KMS-11 (cell line): Measurements from ENCODE around the gene NBEA.

Source experiments
- H2AFZ ChIP-seq: fragments of 200-600 bp; sonication (generic); 2 replicates; pipeline ENCODE4 v1.6.1; 2016; ENCODE audit warnings: antibody characterized with exemption, mixed run types, low read depth
- H3K27ac ChIP-seq: fragments of 200-600 bp; sonication (generic); 2 replicates; pipeline ENCODE4 v1.6.1; 2016; ENCODE audit warnings: mild to moderate bottlenecking, mixed run types
- H3K27me3 ChIP-seq: fragments of 200-600 bp; sonication (generic); 2 replicates; pipeline ENCODE4 v1.6.1; 2017; ENCODE audit warnings: mild to moderate bottlenecking, low read depth, mixed run types, moderate library complexity; ENCODE audit not compliant: insufficient read depth
- H3K36me3 ChIP-seq: fragments of 200-600 bp; sonication (generic); 2 replicates; pipeline ENCODE4 v1.6.1; 2017; ENCODE audit warnings: mild to moderate bottlenecking, mixed run types; ENCODE audit not compliant: insufficient read depth
- H3K4me1 ChIP-seq: fragments of 200-600 bp; sonication (generic); 2 replicates; pipeline ENCODE4 v1.6.1; 2016; ENCODE audit warnings: mild to moderate bottlenecking, low read depth, mixed run types; ENCODE audit not compliant: poor library complexity, severe bottlenecking
- H3K4me2 ChIP-seq: fragments of 200-600 bp; sonication (generic); 2 replicates; pipeline ENCODE4 v1.7.0; 2016; ENCODE audit warnings: mild to moderate bottlenecking, mixed run types
- H3K4me3 ChIP-seq: fragments of 200-600 bp; sonication (generic); IDR thresholded peaks from 2 replicates; pipeline ENCODE4 v1.6.1; 2017; ENCODE audit warnings: low read depth, low read length, mixed read lengths; ENCODE audit not compliant: insufficient read depth
- H3K79me2 ChIP-seq: fragments of 200-600 bp; sonication (generic); 2 replicates; pipeline ENCODE4 v1.6.1; 2016; ENCODE audit warnings: low read depth, mixed run types; ENCODE audit not compliant: insufficient read depth
- H3K9ac ChIP-seq: fragments of 200-600 bp; sonication (generic); 2 replicates; pipeline ENCODE4 v1.6.1; 2016; ENCODE audit warnings: mild to moderate bottlenecking, mixed run types
- H4K20me1 ChIP-seq: fragments of 200-600 bp; sonication (generic); 2 replicates; pipeline ENCODE4 v1.6.1; 2016; ENCODE audit warnings: mild to moderate bottlenecking, mixed run types; ENCODE audit not compliant: insufficient read depth
- CTCF ChIP-seq: fragments of 200-600 bp; sonication (generic); conservative IDR thresholded peaks from 2 replicates; pipeline ENCODE4 v1.6.1; 2017; ENCODE audit warnings: low read depth, mild to moderate bottlenecking, antibody characterized with exemption, low read length, moderate library complexity, mixed read lengths

NBEA gene

GRCh38 chr13:35469806-35470525, 527.9 kb downstream of the NBEA start:
- H3K4me2 ChIP-seq, result no peak overlapping the region
- H3K27me3 ChIP-seq, result no peaks in the 10 kb centered on the region
- no peak for TF ChIP-seq CTCF
- no peaks in the 10 kb centered on the region for H4K20me1 ChIP-seq
- H3K79me2 ChIP-seq, result no peaks in the 10 kb centered on the region
- H2AFZ ChIP-seq, result no peak overlapping the region
- no peaks in the 10 kb centered on the region for H3K36me3 ChIP-seq
- no peaks in the 10 kb centered on the region for H3K4me1 ChIP-seq
- no peak overlapping the region for H3K27ac ChIP-seq
- H3K4me3 ChIP-seq, result no peak overlapping the region
- H3K9ac ChIP-seq, result no peak overlapping the region

GRCh38 chr13:35470671-35471661, 528.9 kb downstream of the NBEA start:
- H3K27ac ChIP-seq, result no peak overlapping the region

GRCh38 chr13:35471706-35472322, 529.7 kb downstream of the NBEA start:
- no peak overlapping the region for H3K4me2 ChIP-seq
- no peak overlapping the region for H3K27ac ChIP-seq
- no peak for TF ChIP-seq CTCF
- H3K4me1 ChIP-seq, result no peaks in the 10 kb centered on the region
- no peaks in the 10 kb centered on the region for H3K79me2 ChIP-seq
- no peak overlapping the region for H2AFZ ChIP-seq
- no peaks in the 10 kb centered on the region for H3K36me3 ChIP-seq
- H4K20me1 ChIP-seq, result no peaks in the 10 kb centered on the region
- no peak overlapping the region for H3K9ac ChIP-seq
- H3K4me3 ChIP-seq, result no peak overlapping the region
- no peaks in the 10 kb centered on the region for H3K27me3 ChIP-seq

More at GRCh38 chr13:35470671-35471661, 528.9 kb downstream of the NBEA start:
- Histone ChIP-seq H3K9ac (no peak overlapping the region), H3K79me2 (no peaks in the 10 kb centered on the region), H3K4me3 (no peak overlapping the region), H3K36me3 (no peaks in the 10 kb centered on the region), H3K27me3 (no peaks in the 10 kb centered on the region), H2AFZ (no peak overlapping the region), H4K20me1 (no peaks in the 10 kb centered on the region), H3K4me2 (no peak overlapping the region), H3K4me1 (no peaks in the 10 kb centered on the region)
- no peak for TF ChIP-seq CTCF

- Histone ChIP-seq H3K79me2 (no peaks in the 10 kb centered on the region), H3K27ac (no peak overlapping the region), H3K36me3 (no peaks in the 10 kb centered on the region), H3K4me1 (no peaks in the 10 kb centered on the region), H3K4me3 (no peak overlapping the region), H3K4me2 (no peak overlapping the region), H3K9ac (no peak overlapping the region), H3K27me3 (no peaks in the 10 kb centered on the region), H2AFZ (no peak overlapping the region), H4K20me1 (no peaks in the 10 kb centered on the region)
- no peak for TF ChIP-seq CTCF
These were observed 530.3 kb downstream of the NBEA start for GRCh38 chr13:35472323-35472881.
